Type B pancreatic cell (in vitro differentiated cells): ENCODE data around the gene ABCB8. TPM values are rescaled to one million over a fixed set of nuclear protein-coding genes. Genes with fewer than 3 reads are reported as not detected.

Experiments
- DNase-seq: peaks from one replicate; pipeline ENCODE4 v3.0.0; 2021; ENCODE audit warnings: mixed read lengths; ENCODE audit not compliant: unreplicated experiment; ENCODE audit errors: extremely low spot score
- H3K27ac Mint-ChIP-seq: 2 replicates; pipeline ENCODE4 v1.8.0; 2021; ENCODE audit warnings: mild to moderate bottlenecking, mixed read lengths
- H3K27me3 Mint-ChIP-seq: 2 replicates; pipeline ENCODE4 v1.8.0; 2021; ENCODE audit warnings: mixed read lengths
- H3K36me3 Mint-ChIP-seq: 2 replicates; pipeline ENCODE4 v1.8.0; 2021; ENCODE audit warnings: mixed read lengths
- H3K4me1 Mint-ChIP-seq: one replicate; pipeline ENCODE4 v1.8.0; 2021; ENCODE audit warnings: mixed read lengths; ENCODE audit not compliant: unreplicated experiment
- H3K4me3 Mint-ChIP-seq: 2 replicates; pipeline ENCODE4 v1.8.0; 2021; ENCODE audit warnings: mild to moderate bottlenecking, mixed read lengths
- H3K9me3 Mint-ChIP-seq: 2 replicates; pipeline ENCODE4 v1.8.0; 2021; ENCODE audit warnings: mixed read lengths
- CTCF ChIP-seq: fragments of 200-600 bp; sonication (generic); conservative IDR thresholded peaks from 2 replicates; pipeline ENCODE4 v1.5.0; 2021; ENCODE audit warnings: antibody characterized with exemption, mild to moderate bottlenecking
- total RNA-seq: library from RNA; stranded (reverse); gene quantifications from 2 replicates; pipeline ENCODE4 v1.2.1, GENCODE V29; 2021; ENCODE audit warnings: low replicate concordance

Gene ABCB8
- total RNA-seq, 1 donor from 2014 or later = 45.5 TPM

GRCh38 chr7:151012911-151013347 lies 15.3 kb upstream of the ABCB8 start:
- H3K4me1 Mint-ChIP-seq = peaks cover 37% of the 10 kb centered on the region
- H3K36me3 Mint-ChIP-seq = no peaks in the 10 kb centered on the region
- H3K27me3 Mint-ChIP-seq = peaks cover 49% of the 10 kb centered on the region
- H3K9me3 Mint-ChIP-seq = no peaks in the 10 kb centered on the region
- no peak for DNase-seq
- peak overlapping the region; percentile 32 for H3K27ac Mint-ChIP-seq
- TF ChIP-seq CTCF = peak; percentile 77
- H3K4me3 Mint-ChIP-seq = peak overlapping the region; percentile 13

- no peaks in the 10 kb centered on the region for H3K36me3 Mint-ChIP-seq
- H3K27ac Mint-ChIP-seq = no peak overlapping the region
- H3K9me3 Mint-ChIP-seq = no peaks in the 10 kb centered on the region
- peaks cover 50% of the 10 kb centered on the region for H3K27me3 Mint-ChIP-seq
- H3K4me1 Mint-ChIP-seq = peaks cover 37% of the 10 kb centered on the region
- no peak for TF ChIP-seq CTCF
- no peak overlapping the region for H3K4me3 Mint-ChIP-seq
- no peak for DNase-seq
Observed at GRCh38 chr7:151013356-151013732, 14.9 kb upstream of the ABCB8 start.

- H3K27ac Mint-ChIP-seq = no peak overlapping the region
- peak overlapping the region; percentile 66 for H3K4me3 Mint-ChIP-seq
- no peak for TF ChIP-seq CTCF
- peaks cover 37% of the 10 kb centered on the region for H3K4me1 Mint-ChIP-seq
- no peaks in the 10 kb centered on the region for H3K36me3 Mint-ChIP-seq
- peaks cover 53% of the 10 kb centered on the region for H3K27me3 Mint-ChIP-seq
- no peaks in the 10 kb centered on the region for H3K9me3 Mint-ChIP-seq
- no peak for DNase-seq
Observed at GRCh38 chr7:151013733-151014497, 14.3 kb upstream of the ABCB8 start.

- Mint-ChIP-seq H3K36me3 (no peaks in the 10 kb centered on the region), H3K27me3 (peaks cover 62% of the 10 kb centered on the region), H3K4me3 (peak overlapping the region; percentile 5), H3K4me1 (peaks cover 41% of the 10 kb centered on the region), H3K27ac (peak overlapping the region; percentile 12), H3K9me3 (no peaks in the 10 kb centered on the region)
- no peak for DNase-seq
- TF ChIP-seq CTCF = no peak
Observed at GRCh38 chr7:151014950-151015349, 13.3 kb upstream of the ABCB8 start.

GRCh38 chr7:151015967-151016366 lies 12.3 kb upstream of the ABCB8 start:
- Mint-ChIP-seq H3K36me3 (no peaks in the 10 kb centered on the region), H3K9me3 (no peaks in the 10 kb centered on the region), H3K27me3 (peaks cover 70% of the 10 kb centered on the region), H3K4me3 (no peak overlapping the region), H3K4me1 (peaks cover 32% of the 10 kb centered on the region), H3K27ac (no peak overlapping the region)
- TF ChIP-seq CTCF = no peak
- DNase-seq = no peak
